RPMI8226 (cell line): Measurements from ENCODE around the gene TMPRSS15.

Experiments used
- DNase-seq: peaks from one replicate; pipeline ENCODE4 v3.0.0-alpha.2; 2015

The TMPRSS15 gene

DNA sequence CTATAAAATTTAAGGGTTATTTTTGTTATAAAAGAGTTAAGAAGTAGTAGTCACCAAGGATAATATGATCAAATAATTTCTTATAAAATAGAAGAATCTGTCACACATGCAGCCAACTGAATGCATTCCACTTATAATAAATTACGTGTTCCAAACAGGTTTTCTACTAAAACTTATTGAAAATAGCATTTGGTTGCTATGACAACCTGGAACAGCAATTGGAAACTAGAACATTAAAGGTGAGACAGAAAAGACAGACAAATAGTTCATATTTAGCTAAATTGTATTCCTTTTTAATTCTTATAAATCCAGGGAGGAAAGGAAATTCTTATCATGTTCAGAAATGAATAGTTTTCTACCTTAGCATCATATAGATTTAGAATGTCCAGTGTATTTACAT is 168.0 kb downstream of the TMPRSS15 start:
- DNase-seq, result no peak

DNA sequence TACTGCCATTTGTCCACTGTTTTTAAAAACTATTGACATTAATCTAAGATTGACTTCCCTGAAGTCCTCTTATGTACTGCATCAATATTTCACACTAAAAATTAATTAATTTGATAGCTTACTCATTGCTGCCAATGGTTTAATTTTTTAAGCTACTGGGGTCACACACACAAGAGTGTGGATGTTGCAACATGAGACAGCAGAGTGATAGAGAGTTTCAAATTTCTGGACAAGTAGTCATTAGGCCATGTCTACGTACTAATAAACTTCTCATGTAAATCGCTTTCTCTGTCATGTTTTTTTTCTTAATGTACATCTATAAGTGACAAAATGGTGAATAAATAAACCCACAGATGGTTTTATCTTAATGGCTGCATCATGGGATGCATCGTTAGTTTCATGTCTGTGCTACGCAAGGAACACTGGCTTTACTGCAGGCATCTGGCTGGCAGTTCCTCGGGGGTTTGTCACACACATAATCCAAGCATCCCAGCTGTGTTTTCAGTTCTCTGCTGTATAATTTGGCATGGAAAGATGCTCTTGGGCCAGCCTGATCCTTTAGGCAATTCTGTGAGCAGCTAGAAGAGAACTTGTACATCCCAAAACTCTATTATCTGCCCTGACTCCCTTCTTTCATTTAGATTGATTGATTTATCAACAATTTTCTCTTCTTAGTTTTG is 175.4 kb downstream of the TMPRSS15 start:
- no peak for DNase-seq

DNA sequence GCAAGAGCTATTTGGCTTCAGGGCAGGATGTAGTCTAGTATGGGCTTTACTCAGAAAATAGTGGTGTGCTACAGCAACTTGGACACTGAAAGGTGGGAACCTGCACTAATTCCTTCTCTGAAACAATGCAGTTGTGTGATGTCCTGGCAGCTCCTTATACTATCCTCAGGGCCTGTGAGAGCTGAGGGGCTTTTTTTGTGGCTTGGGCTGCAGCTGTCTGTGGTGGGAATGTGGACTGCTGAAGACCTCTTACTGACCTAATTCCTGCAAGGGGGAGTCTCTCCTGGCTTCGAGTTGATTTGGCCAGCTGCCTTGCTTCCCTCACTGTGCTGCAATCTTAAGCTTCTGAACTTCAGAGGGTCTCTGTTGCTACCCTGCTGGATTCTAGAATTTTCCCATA is 181.2 kb downstream of the TMPRSS15 start:
- no peak for DNase-seq

DNA sequence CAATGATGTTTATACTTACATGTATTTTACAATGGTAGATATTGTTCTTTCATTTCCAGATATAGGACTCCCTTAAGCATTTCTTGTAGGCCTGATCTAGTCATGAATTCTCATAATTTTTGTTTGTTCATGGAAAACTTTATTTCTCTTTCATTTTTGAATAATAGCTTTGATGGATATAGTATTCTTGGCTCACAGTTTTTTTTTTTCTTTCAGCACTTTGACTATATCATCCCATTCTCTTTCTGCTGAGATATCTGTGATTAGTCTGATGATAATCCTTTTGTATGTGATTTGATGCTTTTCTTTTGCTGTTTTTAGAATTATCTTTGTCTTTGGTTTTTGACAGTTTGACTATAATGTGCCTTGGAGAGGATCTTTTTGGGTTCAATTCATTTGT is 183.1 kb downstream of the TMPRSS15 start:
- DNase-seq, result no peak
